NCI-H345 treated with DMSO at 0.1 percent for 48 hours (cell line): ENCODE results near the gene NPIPB8.
"Not testable (repeated sequence)": the region's sequence is repeated elsewhere in the genome, so short reads cannot be mapped to it uniquely, and the experiment has no call there.

Experiments used
- DNase-seq: peaks from one replicate; lab custom pipeline; 2025; ENCODE audit not compliant: unreplicated experiment; lab: John Stamatoyannopoulos, UW

NPIPB8 gene

DNA sequence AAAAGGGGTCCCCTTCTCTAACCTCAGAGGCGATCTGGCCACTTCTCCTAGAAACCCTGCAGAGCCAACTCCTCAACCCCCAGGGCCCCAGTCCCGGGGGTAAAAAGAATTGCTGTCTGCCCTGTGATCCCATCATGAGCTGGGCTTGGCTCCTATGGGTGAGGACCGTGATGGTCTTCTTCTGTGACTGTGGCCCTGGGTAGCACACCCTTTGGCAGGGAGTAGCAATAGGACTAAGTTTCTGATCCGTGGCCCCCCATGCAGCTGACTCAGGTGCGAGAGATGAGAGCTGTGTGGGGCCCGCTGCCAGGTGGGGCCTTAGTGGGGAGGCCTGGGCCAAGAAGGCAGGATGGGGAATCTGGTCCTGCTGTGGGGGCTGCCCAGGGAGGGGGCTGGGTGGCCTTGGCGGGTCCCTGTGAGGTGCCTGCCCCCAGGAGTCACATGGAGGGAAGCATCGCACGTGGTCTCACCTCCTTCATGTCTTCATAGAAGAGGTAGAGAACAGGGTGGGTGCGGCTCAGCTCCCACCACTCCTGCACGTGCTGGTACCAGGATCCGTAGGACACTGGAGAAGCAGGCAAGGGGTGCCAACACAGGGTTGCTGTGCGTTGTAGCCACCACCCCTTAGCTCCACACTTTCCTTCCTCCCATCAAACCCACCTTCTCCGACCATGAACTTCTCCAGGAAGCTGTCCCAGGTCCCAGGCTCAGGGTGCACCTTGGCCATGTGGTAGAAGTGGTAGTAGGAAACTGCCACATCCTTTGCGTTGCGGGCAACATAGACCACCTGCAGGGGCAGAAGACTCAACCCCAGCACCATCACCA lies 31.4 kb upstream of the NPIPB8 start:
- no peak for DNase-seq

DNA sequence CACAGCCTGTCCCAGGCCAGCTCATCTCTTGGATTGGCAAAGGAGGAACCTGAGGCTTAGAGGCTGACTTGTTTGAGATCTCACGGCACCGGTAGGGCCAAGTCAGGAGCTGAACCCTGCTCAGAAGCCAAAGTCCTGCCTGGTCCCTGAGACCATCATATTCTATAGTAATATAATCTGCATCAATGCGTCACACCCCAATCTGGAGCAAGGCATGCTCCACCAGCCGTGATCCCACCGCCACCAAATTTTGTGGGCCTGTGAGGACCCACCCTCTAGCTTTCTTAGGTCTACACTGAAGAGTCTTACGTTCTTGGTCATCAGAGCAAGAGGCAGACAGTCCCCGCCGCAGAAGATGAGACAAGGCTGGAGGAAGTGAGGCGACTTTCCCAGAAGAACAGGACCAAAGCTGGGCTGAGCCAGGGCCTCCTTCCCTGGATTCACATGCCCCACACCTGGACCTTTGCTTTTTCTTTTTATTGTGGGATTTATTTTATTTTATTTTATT lies 30.7 kb upstream of the NPIPB8 start:
- no peak for DNase-seq

DNA sequence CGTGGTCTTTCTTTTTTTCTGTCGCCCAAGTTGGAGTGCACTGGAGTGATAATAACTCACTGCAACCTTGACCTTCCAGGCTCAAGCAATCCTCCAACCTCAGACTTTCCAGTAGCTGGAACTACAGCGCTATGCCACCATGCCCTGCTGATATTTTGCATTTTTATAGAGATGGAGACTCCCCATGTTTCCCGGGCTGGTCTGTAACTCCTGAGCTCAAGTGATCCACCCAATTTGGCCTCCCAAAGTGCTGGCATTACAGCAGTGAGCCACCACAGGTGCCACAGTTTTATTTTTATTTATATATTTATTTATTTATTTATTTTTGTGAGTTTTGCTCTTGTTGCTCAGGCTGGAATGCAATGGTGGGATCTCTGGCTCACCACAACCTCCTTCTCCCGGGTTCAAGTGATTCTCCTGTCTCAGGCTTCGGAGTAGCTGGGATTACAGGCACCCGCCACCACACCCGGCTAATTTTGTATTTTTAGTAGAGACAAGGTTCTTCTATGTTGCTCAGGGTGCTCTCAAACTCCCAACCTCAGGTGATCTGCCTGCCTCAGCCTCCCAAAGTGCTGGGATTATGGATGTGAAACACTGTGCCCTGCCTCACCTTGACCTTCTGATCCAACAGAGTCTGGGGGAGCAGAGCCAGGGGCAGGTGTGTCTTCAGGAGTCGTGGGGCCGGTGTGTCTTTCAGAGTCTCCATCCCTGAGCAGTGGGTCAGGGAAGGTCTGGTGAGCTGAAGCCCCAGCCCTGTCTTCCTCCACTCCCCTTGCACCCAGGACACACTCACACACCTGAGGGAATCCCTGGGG lies 30.0 kb upstream of the NPIPB8 start:
- not testable (repeated sequence) for DNase-seq

DNA sequence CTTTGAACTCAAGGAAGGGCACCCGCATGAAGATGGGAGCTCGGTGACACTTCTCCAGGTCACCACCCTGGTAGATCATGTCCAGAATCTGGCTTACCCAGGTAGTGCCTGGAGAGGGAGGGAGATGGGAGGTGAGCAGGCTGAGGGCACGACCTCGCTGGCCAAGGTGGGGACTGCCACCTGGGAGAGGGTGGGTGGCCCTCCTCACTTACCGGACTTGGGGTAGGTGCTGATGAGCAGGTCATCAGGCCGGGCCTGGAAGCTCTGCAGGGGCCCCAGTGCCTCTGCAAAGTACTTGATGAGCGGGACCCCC lies 29.4 kb upstream of the NPIPB8 start:
- DNase-seq = not testable (repeated sequence)

DNA sequence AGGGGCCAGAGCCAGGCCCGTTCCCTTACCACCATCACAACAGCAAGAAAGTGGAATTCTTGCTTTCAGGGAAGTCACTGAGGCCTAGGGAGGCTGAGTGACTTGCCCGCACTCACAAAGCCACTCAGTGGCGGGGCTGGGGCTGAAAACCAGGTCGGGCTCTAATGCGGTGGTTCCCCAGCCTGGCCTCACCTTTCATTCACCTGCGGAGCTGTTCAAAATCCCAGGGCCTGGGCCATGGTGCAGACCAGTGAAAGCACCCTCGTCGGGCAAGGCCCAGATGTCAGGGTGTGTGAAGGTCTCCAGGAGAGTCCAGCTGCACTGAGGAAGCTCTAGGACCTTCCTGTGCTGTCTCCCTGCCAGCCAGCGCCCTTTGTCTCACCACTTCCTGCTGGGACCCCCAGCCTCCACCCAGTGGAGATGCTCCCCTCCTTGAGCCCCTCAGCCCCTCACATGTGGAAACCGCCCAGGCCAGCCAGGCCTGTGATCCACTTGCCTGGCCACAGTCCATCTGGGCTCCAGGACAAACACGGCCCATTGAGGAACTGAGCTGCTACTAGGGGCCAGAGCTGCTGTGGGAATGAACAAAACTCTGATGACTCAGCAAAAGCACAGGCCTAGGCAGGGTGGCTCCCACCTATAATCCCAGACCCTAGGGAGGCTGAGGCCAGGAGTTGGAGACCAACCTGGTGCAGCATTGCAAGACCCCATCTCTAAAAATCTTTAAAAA lies 28.8 kb upstream of the NPIPB8 start:
- DNase-seq = not testable (repeated sequence)

DNA sequence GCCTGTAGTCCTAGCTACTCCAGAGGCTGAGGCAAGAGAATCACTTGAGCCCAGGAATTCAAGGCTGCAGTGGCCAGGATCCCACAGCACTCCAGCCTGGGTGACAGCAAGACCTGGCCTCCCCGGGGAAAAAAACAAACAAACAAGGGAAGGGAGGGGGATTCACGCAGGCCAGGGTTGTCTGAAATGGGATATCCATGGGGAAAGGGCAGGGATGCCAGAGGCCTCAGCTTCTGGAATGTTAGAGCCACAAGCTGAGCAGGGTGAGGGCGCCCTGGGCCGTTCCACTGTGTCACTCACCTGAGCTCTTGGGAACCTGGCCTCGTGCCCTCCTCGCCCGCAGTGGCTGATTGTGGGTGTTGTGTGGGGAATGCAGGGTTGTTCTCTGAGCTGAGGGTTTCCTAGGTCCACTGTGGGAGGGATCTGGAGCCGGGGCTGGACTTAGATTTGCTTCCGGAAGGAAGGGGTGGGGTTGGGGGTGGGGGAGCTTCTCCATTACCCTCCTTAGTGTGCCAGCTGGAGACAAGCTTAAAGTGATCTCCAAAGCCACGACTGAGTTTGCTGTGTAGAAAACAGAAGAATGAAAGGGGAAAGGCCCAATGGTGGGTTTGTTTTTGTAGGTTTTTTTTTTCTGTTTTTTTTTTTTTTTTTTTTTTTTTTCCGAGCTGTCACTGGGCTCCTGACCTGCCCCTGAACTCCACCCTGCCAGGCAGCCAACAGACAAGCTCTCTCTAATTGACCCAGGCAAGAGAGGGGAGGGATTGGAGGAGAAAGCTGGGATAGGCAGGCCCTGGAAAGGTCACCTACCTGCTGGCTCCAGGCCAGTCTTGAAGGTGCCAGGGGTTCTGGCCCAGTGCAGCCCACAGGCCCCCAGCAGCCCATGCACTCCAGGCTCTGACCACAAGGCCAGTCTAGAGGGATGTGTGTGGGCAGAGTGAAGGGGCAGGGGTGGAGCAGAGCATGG lies 28.0 kb upstream of the NPIPB8 start, which contains the start of gene SULT1A1:
Gene SULT1A1, minus strand, starts transcription at position 414 of the 964 bp plus-strand sequence. CDS start 1,189 bp downstream, outside the sequence.
- no peak for DNase-seq

DNA sequence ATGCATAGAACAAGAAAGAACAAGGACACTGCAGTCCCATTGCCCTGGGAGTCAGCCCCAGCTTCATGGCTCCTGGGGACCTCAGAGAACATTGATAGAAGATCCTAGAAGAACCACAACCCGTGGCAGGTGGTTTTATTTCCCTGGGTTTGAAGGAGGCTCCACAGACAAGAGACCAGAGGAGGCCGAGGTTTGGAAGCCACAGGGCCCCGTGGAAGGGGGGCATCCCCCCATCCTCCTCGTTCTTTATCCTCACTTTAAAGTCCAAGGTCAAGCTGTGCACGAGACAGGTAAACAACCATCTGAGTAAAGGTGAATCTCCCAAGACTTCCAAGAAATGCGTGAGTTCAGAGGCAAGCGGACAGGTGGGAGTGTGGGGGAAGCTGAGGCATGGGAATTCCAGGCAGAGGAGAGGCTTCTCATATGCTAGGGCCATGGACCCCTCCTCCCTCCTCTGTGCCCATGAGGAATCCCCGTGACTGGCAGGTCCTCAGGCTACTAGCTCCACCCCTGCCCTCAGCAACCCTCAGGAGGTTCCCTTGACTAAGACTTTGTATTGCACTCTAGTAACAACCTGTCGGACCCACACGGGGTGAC lies 27.2 kb upstream of the NPIPB8 start:
- no peak for DNase-seq

DNA sequence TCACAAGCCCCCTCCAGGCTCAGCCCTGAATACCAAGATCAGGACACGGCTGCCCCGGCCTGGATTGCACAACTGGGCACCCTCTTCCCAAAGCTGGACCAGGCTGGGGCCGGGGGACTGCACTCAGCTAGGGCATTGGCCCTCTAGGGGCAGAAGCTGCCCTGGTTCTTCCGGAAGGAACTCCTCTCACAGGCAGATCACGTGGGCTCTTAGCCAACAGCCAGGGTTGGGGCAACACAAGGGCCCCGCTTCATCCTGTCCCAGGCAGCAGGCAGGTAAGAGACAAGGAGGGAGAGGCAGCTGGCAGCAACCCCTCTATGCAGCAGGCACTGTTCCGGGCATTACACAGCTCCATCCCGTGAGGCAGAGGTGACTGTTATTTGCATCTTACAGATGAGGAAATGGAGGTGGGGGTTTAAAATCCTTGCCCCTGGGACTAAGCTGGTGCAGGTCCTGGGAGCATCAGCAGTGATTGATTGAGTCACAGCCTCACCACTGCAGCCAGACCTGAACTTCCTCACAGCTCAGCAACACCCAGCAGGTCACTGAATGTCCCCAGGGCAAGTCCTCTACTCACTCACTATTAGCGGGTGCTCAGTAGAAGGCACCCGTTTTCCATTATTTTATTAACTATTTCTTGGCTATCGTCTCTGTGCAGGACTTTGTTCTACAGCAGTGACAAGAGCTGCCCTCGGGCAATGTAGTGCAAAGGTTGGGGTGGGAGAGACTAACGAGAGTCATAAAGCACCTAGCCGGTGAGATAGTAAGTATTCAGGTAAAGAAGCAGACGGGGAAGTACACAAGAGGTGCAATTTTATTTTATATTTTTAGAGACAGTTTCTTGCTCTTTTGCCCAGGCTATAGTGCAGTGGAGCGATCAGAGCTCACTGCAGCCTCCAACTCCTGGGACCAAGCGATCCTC lies 25.2 kb upstream of the NPIPB8 start:
- DNase-seq = not testable (repeated sequence)

DNA sequence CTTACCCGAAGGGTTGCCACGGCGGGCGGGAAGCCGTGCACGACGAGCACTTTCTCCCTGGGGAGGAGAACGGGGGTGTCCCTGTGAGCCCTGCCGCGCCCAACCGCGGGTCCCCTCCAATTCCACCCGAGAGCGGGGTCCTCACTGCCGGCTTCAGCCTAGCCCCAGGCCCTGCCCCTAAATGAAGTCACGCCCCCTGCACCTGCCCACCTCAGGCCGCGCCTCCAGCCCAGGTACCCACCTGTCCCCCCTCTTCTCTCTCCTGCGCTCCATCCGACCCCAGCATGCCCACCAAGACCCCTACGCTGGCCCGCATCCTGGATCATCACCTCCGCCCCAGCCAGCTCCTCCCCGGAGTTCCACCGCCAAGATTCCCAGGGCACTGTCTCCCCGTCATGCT lies 24.0 kb upstream of the NPIPB8 start:
- DNase-seq = not testable (repeated sequence)

DNA sequence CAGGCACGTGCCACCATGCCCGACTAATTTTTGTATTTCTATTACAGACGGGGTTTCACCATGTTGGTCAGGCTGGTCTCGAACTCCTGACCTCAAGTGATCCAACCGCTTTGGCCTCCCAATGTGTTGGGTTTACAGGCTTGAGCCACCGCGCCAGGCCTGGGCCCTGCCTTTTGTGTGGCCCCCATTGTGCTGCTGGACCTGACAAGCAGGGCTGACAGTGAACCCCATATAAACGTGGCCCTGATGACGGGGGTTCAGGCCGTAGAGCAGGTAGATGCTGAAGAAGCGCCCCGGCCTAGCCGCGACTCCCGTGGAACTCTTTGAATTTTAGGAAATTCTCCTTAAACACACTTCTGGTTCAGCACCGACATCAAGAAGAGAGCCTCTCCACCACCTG lies 23.3 kb upstream of the NPIPB8 start:
- DNase-seq = not testable (repeated sequence)

DNA sequence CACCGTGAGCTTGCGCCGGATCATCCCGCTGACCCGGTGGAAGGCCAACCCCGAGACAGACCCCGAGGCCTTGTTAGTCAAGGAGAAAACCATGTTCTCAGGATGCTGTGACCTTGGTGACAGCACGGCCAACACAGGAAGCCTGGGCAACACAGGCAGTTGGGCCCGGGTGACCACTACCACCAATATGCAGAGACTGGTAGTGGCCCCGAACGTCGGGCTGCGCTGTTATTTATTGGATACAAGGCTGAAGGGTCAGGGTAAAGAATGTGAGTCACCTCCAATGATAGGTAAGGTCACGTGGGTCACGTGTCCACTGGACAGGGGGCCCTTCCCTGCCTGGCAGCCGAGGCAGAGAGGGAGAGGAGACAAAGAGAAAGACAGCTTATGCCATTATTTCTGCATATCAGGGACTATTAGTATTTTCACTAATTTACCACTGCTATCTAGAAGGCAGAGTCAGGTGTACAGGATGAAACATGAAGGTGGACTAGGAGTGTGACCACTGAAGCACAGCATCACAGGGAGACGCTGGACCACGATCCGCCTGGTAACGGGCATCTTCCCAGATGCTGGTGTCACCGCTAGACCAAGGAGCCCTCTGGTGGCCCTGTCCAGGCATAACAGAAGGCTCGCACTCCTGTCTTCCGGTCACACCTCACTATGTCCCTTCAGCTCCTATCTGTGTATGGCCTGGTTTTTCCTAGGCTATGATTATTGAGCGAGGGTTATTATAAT lies 22.2 kb upstream of the NPIPB8 start:
- DNase-seq = not testable (repeated sequence)

DNA sequence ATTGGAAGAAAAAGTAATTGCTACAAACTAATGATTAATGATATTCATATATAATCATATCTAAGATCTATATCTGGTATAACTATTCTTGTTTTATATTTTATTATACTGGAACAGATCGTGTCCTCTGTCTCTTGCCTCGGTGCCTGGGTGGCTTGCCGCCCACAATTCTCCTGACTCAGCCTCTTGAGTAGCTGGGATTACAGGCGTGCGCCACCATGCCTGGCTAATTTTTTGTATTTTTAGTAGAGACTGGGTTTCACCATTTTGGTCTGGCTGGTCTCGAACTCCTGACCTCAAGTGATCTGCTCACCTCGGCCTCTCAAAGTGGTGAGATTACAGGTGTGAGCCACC lies 21.7 kb upstream of the NPIPB8 start:
- not testable (repeated sequence) for DNase-seq

DNA sequence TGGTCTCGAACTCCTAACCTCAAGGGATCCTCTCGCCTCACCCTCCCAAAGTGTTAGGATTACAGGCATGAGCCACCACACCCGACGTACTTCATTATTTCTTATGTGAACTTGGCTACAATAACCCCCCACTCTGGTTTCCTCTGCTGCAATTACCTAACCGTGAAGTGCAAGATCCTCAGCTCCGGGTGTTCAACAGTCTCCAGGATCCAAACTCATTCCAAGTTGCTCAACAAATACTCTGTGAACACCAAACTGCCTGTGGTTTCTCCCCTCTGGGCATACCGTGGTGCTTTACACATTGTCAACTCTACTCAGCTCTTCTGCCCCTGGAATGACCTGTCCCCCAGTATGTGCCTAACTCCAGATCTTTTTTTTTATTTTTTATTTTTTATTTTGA lies 21.2 kb upstream of the NPIPB8 start:
- no peak for DNase-seq

DNA sequence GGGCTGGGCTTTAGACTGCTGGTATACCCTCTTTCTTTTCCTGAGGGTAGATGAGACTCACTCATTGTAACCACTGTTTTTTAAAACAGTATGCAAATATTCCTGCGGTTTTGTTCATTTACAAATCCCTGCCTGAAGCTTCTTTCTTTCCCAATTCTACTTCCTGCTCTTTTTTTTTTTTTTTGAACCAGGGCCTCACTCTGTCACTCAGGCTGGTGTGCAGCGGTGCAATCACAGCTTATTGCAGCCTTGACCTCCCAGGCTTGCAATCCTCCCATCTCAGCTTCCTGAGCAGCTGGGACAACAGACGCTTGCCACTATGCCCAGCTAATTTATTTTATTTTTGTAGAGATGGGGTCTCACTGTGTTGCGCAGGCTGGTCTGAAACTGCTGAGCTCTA lies 20.0 kb upstream of the NPIPB8 start:
- DNase-seq = no peak

DNA sequence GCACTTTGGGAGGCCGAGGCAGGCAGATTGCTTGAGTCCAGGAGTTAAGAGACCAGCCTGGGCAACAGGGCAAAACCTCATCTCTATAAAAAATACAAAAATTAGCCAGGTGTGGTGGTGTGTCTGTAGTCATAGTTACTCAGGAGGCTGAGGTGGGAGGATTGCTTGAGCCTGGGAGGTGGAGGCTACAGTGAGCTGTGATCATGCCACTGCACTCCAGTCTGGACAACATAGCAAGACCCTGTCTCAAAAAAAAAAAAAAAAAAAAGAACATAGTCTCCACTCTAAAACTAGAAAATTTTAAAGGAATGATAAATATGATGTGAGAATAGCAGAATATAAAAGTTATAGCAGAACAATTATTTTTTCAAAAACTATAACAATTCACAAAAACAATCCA lies 17.5 kb upstream of the NPIPB8 start:
- DNase-seq = not testable (repeated sequence)

DNA sequence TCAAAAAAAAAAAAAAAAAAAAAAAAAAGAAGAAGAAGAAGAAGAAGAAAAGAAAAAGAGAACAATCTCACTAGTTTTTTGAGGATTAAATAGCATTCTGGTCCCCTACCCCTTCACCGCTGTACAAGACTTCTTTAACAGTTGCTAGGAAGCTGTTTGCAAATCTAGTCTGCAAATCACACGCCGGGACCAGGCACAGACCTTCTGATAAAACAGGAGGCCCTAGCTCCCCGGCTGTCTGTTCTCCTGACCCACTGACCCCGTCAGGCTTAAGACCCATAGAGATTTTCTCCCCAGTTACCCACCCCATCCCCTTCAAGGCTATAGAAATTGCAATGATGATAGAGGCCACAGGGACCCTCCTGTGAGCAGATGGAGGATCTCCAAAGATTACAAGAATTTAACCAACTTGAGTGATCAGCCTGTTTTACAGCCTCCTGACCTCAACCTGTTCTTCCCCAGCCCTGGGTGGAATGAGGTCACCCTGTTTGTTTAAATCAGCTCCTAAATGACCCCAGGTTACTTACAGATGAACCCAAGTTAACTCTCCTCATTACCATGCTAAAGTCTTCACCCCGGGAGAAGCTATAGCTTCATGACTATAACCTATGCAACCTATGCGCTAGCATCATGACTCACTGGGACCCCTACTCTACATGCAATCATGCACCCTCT lies 16.2 kb upstream of the NPIPB8 start:
- no peak for DNase-seq

DNA sequence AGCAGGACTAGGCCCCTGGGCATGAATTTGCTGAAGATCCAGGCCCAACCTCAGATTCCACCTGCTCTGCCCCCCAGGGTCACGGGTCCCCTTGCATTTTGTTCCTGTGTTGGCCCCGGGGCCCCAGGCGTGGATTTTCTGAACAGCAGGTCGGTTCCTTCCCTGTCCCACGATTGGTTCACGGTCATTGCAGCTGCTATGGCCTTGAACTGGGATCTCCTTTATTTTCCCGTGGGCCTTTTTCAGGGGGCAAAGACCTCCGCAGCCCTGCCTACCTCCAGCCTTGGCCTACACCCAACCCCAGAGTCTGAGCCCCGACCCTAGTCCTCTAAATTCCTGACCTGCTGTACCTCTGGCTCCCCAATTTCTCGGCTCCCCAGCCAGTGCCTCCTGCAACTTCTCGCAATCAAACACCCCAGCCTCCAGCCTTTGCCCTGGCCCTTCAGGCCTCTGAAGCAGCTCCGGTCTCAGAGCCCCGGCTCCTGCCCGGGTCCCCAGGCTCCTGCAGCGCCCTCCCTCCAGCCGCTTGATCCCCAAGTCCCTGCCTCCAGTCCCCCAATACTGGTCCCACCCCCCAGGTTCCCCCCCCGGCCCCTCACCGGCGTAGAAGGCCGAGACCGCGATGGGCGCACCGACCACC lies 15.2 kb upstream of the NPIPB8 start:
- DNase-seq = not testable (repeated sequence)
